Peyer's patch (tissue), 4 donors: Measurements from ENCODE around the gene LSM3.

ENCODE experiments used
- POLR2A ChIP-seq, 2 donors: fragments of 450-650 bp; IDR thresholded peaks; one replicate each; pipeline ENCODE4 v1.5.1; 2017; ENCODE audit warnings: antibody characterized with exemption in 2 of 2, mild to moderate bottlenecking in 2 of 2, moderate library complexity in 2 of 2
- TF ChIP-seq, protein P1 (sequence below), 6 experiments: fragments of 450-650 bp in 4 of 6; fragments of 200-600 bp in 2 of 6; sonication (generic) in 1 of 6; IDR thresholded peaks; one replicate each; pipeline ENCODE4 v1.5.1; 2017 to 2019; ENCODE audit warnings: antibody characterized with exemption in 6 of 6, mild to moderate bottlenecking in 3 of 6, moderate library complexity in 1 of 6

GRCh38 chr3:14131134-14131533 lies 47.5 kb upstream of the LSM3 start:
- TF ChIP-seq, protein P1, sequence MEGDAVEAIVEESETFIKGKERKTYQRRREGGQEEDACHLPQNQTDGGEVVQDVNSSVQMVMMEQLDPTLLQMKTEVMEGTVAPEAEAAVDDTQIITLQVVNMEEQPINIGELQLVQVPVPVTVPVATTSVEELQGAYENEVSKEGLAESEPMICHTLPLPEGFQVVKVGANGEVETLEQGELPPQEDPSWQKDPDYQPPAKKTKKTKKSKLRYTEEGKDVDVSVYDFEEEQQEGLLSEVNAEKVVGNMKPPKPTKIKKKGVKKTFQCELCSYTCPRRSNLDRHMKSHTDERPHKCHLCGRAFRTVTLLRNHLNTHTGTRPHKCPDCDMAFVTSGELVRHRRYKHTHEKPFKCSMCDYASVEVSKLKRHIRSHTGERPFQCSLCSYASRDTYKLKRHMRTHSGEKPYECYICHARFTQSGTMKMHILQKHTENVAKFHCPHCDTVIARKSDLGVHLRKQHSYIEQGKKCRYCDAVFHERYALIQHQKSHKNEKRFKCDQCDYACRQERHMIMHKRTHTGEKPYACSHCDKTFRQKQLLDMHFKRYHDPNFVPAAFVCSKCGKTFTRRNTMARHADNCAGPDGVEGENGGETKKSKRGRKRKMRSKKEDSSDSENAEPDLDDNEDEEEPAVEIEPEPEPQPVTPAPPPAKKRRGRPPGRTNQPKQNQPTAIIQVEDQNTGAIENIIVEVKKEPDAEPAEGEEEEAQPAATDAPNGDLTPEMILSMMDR (IDR thresholded peaks at IDR 0.05): no peak
- TF ChIP-seq POLR2A (IDR thresholded peaks at IDR 0.05): no peak
